Activated CD8-positive, alpha-beta T cell treated with anti-CD3 and anti-CD28 coated beads for 36 hours (primary cell): ENCODE data around the gene FRMPD2. TPM values are rescaled to one million over a fixed set of nuclear protein-coding genes. Genes with fewer than 3 reads are reported as not detected.
A peak's percentile ranks its signal among the peaks of the same experiment; 100 is the strongest.

Experiments
- ATAC-seq: fragments of 200-7000 bp; cut with Tn5 transposase; one replicate; pipeline ENCODE4 v1.10.0; 2021; ENCODE audit warnings: mild to moderate bottlenecking, moderate library complexity
- CTCF ChIA-PET: fragments of 350-600 bp; sonication (Branson Sonifier 250); formaldehyde crosslinking; loops from one replicate; lab custom pipeline; 2021; ENCODE audit warnings: antibody characterized with exemption; lab: Charles Lee
- POLR2A ChIA-PET: fragments of 350-600 bp; sonication (Branson Sonifier 250); formaldehyde crosslinking; loops from one replicate; lab custom pipeline; 2021; ENCODE audit warnings: antibody characterized with exemption; lab: Charles Lee
- DNase-seq: peaks from one replicate; pipeline ENCODE4 v3.0.0-alpha.2; 2020
- H3K27ac Mint-ChIP-seq: one replicate; pipeline ENCODE4 v1.8.0; 2021; ENCODE audit warnings: mild to moderate bottlenecking, mixed read lengths
- H3K27me3 Mint-ChIP-seq: one replicate; pipeline ENCODE4 v1.8.0; 2021; ENCODE audit warnings: mixed read lengths
- H3K36me3 Mint-ChIP-seq: one replicate; pipeline ENCODE4 v1.8.0; 2021; ENCODE audit warnings: low read depth, mixed read lengths
- H3K4me1 Mint-ChIP-seq: one replicate; pipeline ENCODE4 v1.8.0; 2021; ENCODE audit warnings: low read depth, mixed read lengths
- H3K4me3 Mint-ChIP-seq: one replicate; pipeline ENCODE4 v1.8.0; 2021; ENCODE audit warnings: mild to moderate bottlenecking, moderate library complexity, mixed read lengths
- H3K9me3 Mint-ChIP-seq: one replicate; pipeline ENCODE4 v1.8.0; 2021; ENCODE audit warnings: mixed read lengths
- CTCF ChIP-seq: fragments of 200-600 bp; IDR thresholded peaks from one replicate; pipeline ENCODE4 v1.8.0; 2022; ENCODE audit warnings: antibody characterized with exemption, mild to moderate bottlenecking
- intact Hi-C: fragments of 100-400 bp; cut with micrococcal nuclease; formaldehyde crosslinking; loops from one replicate; pipeline ENCODE4 v1.10.0; 2022
- total RNA-seq, 2 experiments: library from RNA; stranded (reverse); gene quantifications; one replicate each; pipeline ENCODE4 v1.2.3, GENCODE V29; 2021

FRMPD2 gene
- not detected for total RNA-seq

- no peak for TF ChIP-seq CTCF
- ATAC-seq (no peak), DNase-seq (no peak)
- H3K36me3 Mint-ChIP-seq = no peaks in the 10 kb centered on the region
- peaks cover 7% of the 10 kb centered on the region for H3K27me3 Mint-ChIP-seq
- CTCF ChIA-PET = no interaction called here
- no peak within 1 kb of the TSS for H3K4me3 Mint-ChIP-seq
- POLR2A ChIA-PET = no interaction called here
- H3K4me1 Mint-ChIP-seq = no peaks in the 10 kb centered on the region
- intact Hi-C loops = no loop called here
- no peak within 1 kb of the TSS for H3K27ac Mint-ChIP-seq
- no peaks in the 10 kb centered on the region for H3K9me3 Mint-ChIP-seq
Observed at GRCh38 chr10:48274636-48275035, at the start of gene FRMPD2. Gene FRMPD2 (minus strand): TSS chr10:48274696. CDS start chr10:48274567, 129 bp downstream.

GRCh38 chr10:48322017-48322416 is 47.5 kb upstream of the FRMPD2 start:
- ChIA-PET POLR2A (no interaction called here), CTCF (no interaction called here)
- H3K9me3 Mint-ChIP-seq = no peaks in the 10 kb centered on the region
- H3K27me3 Mint-ChIP-seq = no peaks in the 10 kb centered on the region
- H3K4me3 Mint-ChIP-seq = no peak overlapping the region
- intact Hi-C loops = no loop called here
- H3K27ac Mint-ChIP-seq = no peak overlapping the region
- no peak for TF ChIP-seq CTCF
- DNase-seq (no peak), ATAC-seq (no peak)
- peaks cover 27% of the 10 kb centered on the region for H3K4me1 Mint-ChIP-seq
- peaks cover 17% of the 10 kb centered on the region for H3K36me3 Mint-ChIP-seq

- Mint-ChIP-seq H3K4me1 (peaks cover 28% of the 10 kb centered on the region), H3K36me3 (peaks cover 4% of the 10 kb centered on the region), H3K9me3 (no peaks in the 10 kb centered on the region), H3K27me3 (no peaks in the 10 kb centered on the region), H3K4me3 (no peak overlapping the region), H3K27ac (no peak overlapping the region)
- intact Hi-C loops = no loop called here
- ATAC-seq (peak; percentile 42), DNase-seq (no peak)
- ChIA-PET CTCF (interaction anchor here (1.2 kb wide), 1 partner anchor 15 kb away, joined by 3 read pairs; no protein-coding TSS in a partner anchor), POLR2A (no interaction called here)
- TF ChIP-seq CTCF = no peak
Observed at GRCh38 chr10:48317321-48317990, 43.0 kb upstream of the FRMPD2 start.

- intact Hi-C loops = no loop called here
- DNase-seq (no peak), ATAC-seq (no peak)
- H3K4me3 Mint-ChIP-seq = no peak overlapping the region
- H3K4me1 Mint-ChIP-seq = peaks cover 33% of the 10 kb centered on the region
- H3K27ac Mint-ChIP-seq = no peak overlapping the region
- H3K27me3 Mint-ChIP-seq = no peaks in the 10 kb centered on the region
- CTCF ChIA-PET = interaction anchor here (1.2 kb wide), 1 partner anchor 16 kb away, joined by 3 read pairs; no protein-coding TSS in a partner anchor
- no peak for TF ChIP-seq CTCF
- H3K9me3 Mint-ChIP-seq = no peaks in the 10 kb centered on the region
- H3K36me3 Mint-ChIP-seq = peaks cover 4% of the 10 kb centered on the region
- POLR2A ChIA-PET = no interaction called here
Observed at GRCh38 chr10:48316236-48316635, 41.7 kb upstream of the FRMPD2 start.

- ATAC-seq (no peak), DNase-seq (no peak)
- Mint-ChIP-seq H3K27ac (no peak overlapping the region), H3K27me3 (no peaks in the 10 kb centered on the region), H3K9me3 (no peaks in the 10 kb centered on the region), H3K4me3 (no peak overlapping the region), H3K36me3 (no peaks in the 10 kb centered on the region), H3K4me1 (peaks cover 54% of the 10 kb centered on the region)
- POLR2A ChIA-PET = interaction anchor here (1.0 kb wide), 1 partner anchor 28 kb away, joined by 4 read pairs; no protein-coding TSS in a partner anchor
- intact Hi-C loops = no loop called here
- TF ChIP-seq CTCF = no peak
- CTCF ChIA-PET = no interaction called here
Observed at GRCh38 chr10:48314107-48314506, 39.6 kb upstream of the FRMPD2 start.
